GM19463 (cell line): ENCODE data around the gene ZNF273.
"Not testable (repeated sequence)": the region's sequence is repeated elsewhere in the genome, so short reads cannot be mapped to it uniquely, and the experiment has no call there.

Source experiments
- ATAC-seq: cut with Tn5 transposase; IDR thresholded peaks from one replicate; pipeline ENCODE4 v1.9.1; 2021; ENCODE audit warnings: mild to moderate bottlenecking, moderate library complexity; ENCODE audit not compliant: unreplicated experiment

The ZNF273 gene

GRCh38 chr7:64902806-64903721 is at the start of gene ZNF273:
TSS of gene ZNF273 (plus strand) at chr7:64903273. CDS start at chr7:64903318, 45 bp downstream.
- ATAC-seq: peak; percentile 99

- no peak for ATAC-seq
These were observed 49.4 kb upstream of the ZNF273 start for GRCh38 chr7:64853679-64854078.

GRCh38 chr7:64854969-64855368 is 48.1 kb upstream of the ZNF273 start:
- no peak for ATAC-seq

- ATAC-seq: no peak
These were observed 40.1 kb upstream of the ZNF273 start for GRCh38 chr7:64863021-64863420.

GRCh38 chr7:64863530-64863929 is 39.5 kb upstream of the ZNF273 start:
- not testable (repeated sequence) for ATAC-seq

GRCh38 chr7:64863969-64864368 is 39.1 kb upstream of the ZNF273 start:
- ATAC-seq: no peak

GRCh38 chr7:64867863-64868440 is 35.1 kb upstream of the ZNF273 start:
- no peak for ATAC-seq

GRCh38 chr7:64868499-64868898 is 34.6 kb upstream of the ZNF273 start:
- no peak for ATAC-seq

- no peak for ATAC-seq
These were observed 33.9 kb upstream of the ZNF273 start for GRCh38 chr7:64869121-64869725.

GRCh38 chr7:64869912-64870562 is 33.0 kb upstream of the ZNF273 start:
- no peak for ATAC-seq

- no peak for ATAC-seq
These were observed 32.4 kb upstream of the ZNF273 start for GRCh38 chr7:64870656-64871055.

GRCh38 chr7:64871761-64872160 is 31.3 kb upstream of the ZNF273 start:
- no peak for ATAC-seq

GRCh38 chr7:64872351-64873154 is 30.5 kb upstream of the ZNF273 start:
- ATAC-seq: no peak

- ATAC-seq: no peak
These were observed 29.9 kb upstream of the ZNF273 start for GRCh38 chr7:64873155-64873500.

- ATAC-seq: no peak
These were observed 29.6 kb upstream of the ZNF273 start for GRCh38 chr7:64873517-64873916.

GRCh38 chr7:64874114-64874513 is 29.0 kb upstream of the ZNF273 start:
- ATAC-seq: no peak

GRCh38 chr7:64874562-64875250 is 28.4 kb upstream of the ZNF273 start:
- no peak for ATAC-seq

- no peak for ATAC-seq
These were observed 27.8 kb upstream of the ZNF273 start for GRCh38 chr7:64875258-64875657.

GRCh38 chr7:64875658-64876406 is 27.2 kb upstream of the ZNF273 start:
- no peak for ATAC-seq
